SK-N-MC (cell line): ENCODE data around the gene DUSP2.

Source experiments
- EZH2 ChIP-seq: fragments of 200-600 bp; sonication (generic); IDR thresholded peaks from one replicate; pipeline ENCODE4 v1.6.1; 2017; ENCODE audit warnings: antibody characterized with exemption
- POLR2AphosphoS5 ChIP-seq: IDR thresholded peaks from 2 replicates; pipeline ENCODE4 v1.6.1; 2012; ENCODE audit warnings: mild to moderate bottlenecking, low read depth, low read length, borderline replicate concordance

- TF ChIP-seq POLR2AphosphoS5: no peak
- no peak for TF ChIP-seq EZH2
Measured at GRCh38 chr2:96103187-96103601, 42.0 kb downstream of the DUSP2 start.
